Measurements from ENCODE around the gene ADAMTS18. TPM values are rescaled to one million over a fixed set of nuclear protein-coding genes. Genes with fewer than 3 reads are reported as not detected.

ADAMTS18 gene
- total RNA-seq, 1 donor from 2014 or later, result not detected

GRCh38 chr16:77424871-77425604, 9.8 kb downstream of the ADAMTS18 start:
- DNase-seq, result no peak
- intact Hi-C loops (cut with micrococcal nuclease), result no loop called here
- Mint-ChIP-seq H3K27me3 (peaks cover under 1% of the 10 kb centered on the region), H3K4me3 (no peak overlapping the region), H3K9me3 (no peaks in the 10 kb centered on the region), H3K4me1 (no peaks in the 10 kb centered on the region), H3K27ac (no peak overlapping the region), H3K36me3 (ENCODE audit: low read depth) (no peaks in the 10 kb centered on the region)
- ATAC-seq (ENCODE audit: low read depth), result no peak
- no peak for TF ChIP-seq CTCF (IDR thresholded peaks at IDR 0.05)
- CTCF ChIA-PET, result no interaction called here
- POLR2A ChIA-PET, result no interaction called here

- ATAC-seq (ENCODE audit: low read depth) (no peak), DNase-seq (no peak)
- H3K27me3 Mint-ChIP-seq, result peaks cover 3% of the 10 kb centered on the region
- no peaks in the 10 kb centered on the region for H3K9me3 Mint-ChIP-seq
- ChIA-PET CTCF (no interaction called here), POLR2A (no interaction called here)
- no peak for TF ChIP-seq CTCF (IDR thresholded peaks at IDR 0.05)
- intact Hi-C loops (cut with micrococcal nuclease), result no loop called here
- no peaks in the 10 kb centered on the region for H3K4me1 Mint-ChIP-seq
- H3K27ac Mint-ChIP-seq, result no peak overlapping the region
- no peaks in the 10 kb centered on the region for H3K36me3 Mint-ChIP-seq (ENCODE audit: low read depth)
- no peak overlapping the region for H3K4me3 Mint-ChIP-seq
Observed at GRCh38 chr16:77422196-77422784, 12.5 kb downstream of the ADAMTS18 start.

- POLR2A ChIA-PET, result no interaction called here
- TF ChIP-seq CTCF (IDR thresholded peaks at IDR 0.05), result no peak
- no peaks in the 10 kb centered on the region for H3K4me1 Mint-ChIP-seq
- no peaks in the 10 kb centered on the region for H3K36me3 Mint-ChIP-seq (ENCODE audit: low read depth)
- CTCF ChIA-PET, result no interaction called here
- peaks cover 5% of the 10 kb centered on the region for H3K9me3 Mint-ChIP-seq
- H3K27me3 Mint-ChIP-seq, result peaks cover 4% of the 10 kb centered on the region
- ATAC-seq (ENCODE audit: low read depth) (no peak), DNase-seq (no peak)
- intact Hi-C loops (cut with micrococcal nuclease), result no loop called here
- no peak overlapping the region for H3K27ac Mint-ChIP-seq
- no peak overlapping the region for H3K4me3 Mint-ChIP-seq
Observed at GRCh38 chr16:77416939-77417480, 17.8 kb downstream of the ADAMTS18 start.

- Mint-ChIP-seq H3K27ac (no peak overlapping the region), H3K27me3 (peaks cover 2% of the 10 kb centered on the region), H3K36me3 (ENCODE audit: low read depth) (no peaks in the 10 kb centered on the region), H3K4me3 (no peak overlapping the region), H3K9me3 (peaks cover 5% of the 10 kb centered on the region), H3K4me1 (no peaks in the 10 kb centered on the region)
- DNase-seq, result no peak
- CTCF ChIA-PET, result no interaction called here
- intact Hi-C loops (cut with micrococcal nuclease), result no loop called here
- POLR2A ChIA-PET, result no interaction called here
- TF ChIP-seq CTCF (IDR thresholded peaks at IDR 0.05), result no peak
- ATAC-seq (ENCODE audit: low read depth), result no peak
Observed at GRCh38 chr16:77414752-77415231, 20.0 kb downstream of the ADAMTS18 start.

- CTCF ChIA-PET, result no interaction called here
- H3K36me3 Mint-ChIP-seq (ENCODE audit: low read depth), result no peaks in the 10 kb centered on the region
- no peak for DNase-seq
- ATAC-seq (ENCODE audit: low read depth), result no peak
- no peak overlapping the region for H3K27ac Mint-ChIP-seq
- peaks cover 2% of the 10 kb centered on the region for H3K27me3 Mint-ChIP-seq
- no peak for TF ChIP-seq CTCF (IDR thresholded peaks at IDR 0.05)
- peaks cover 7% of the 10 kb centered on the region for H3K9me3 Mint-ChIP-seq
- POLR2A ChIA-PET, result no interaction called here
- intact Hi-C loops (cut with micrococcal nuclease), result no loop called here
- no peaks in the 10 kb centered on the region for H3K4me1 Mint-ChIP-seq
- H3K4me3 Mint-ChIP-seq, result no peak overlapping the region
Observed at GRCh38 chr16:77410449-77410848, 24.4 kb downstream of the ADAMTS18 start.
